ENCODE results near the gene MNS1.
A peak's percentile ranks its signal among the peaks of the same experiment; 100 is the strongest.
"Not testable (repeated sequence)": the region's sequence is repeated elsewhere in the genome, so short reads cannot be mapped to it uniquely, and the experiment has no call there.

Gene MNS1

DNA sequence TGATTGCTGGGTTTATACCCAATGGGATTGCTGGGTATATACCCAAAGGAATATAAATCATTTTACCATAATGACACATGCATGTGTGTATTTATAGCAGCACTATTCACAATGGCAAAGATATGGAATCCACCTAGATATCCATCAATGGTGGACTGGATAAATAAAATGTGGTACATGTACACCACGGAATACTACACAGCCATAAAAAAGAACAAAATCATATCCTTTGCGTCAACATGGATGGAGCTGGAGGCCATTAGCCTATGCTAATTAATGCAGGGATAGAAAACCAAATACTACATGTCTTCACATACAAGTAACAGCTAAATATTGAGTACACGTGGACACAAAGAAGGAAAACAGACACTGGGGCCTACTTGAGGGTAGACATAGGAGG lies 22.6 kb downstream of the MNS1 start:
- no peak for DNase-seq

- DNase-seq: no peak
Observed at GRCh38 chr15:56440214-56440770, 24.6 kb downstream of the MNS1 start.

DNA sequence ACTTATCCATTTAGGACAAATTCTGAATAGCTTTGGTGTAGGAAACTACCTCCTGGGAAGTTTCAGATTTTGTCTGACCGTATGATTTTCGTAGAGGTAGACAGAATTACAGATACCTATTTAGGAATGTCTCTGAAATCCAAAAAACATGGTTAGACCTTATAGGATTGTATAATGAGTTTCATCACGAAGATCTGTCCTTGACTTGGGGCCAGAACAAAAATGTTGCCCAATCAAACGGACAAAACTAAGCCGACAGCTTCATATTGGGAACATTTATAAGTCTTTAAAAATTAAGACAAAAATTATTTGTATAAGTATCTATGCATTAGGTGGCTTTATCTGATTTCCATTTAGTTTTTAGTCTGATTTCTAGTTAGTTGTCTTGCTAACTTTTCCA lies 32.6 kb downstream of the MNS1 start:
- DNase-seq: no peak

GRCh38 chr15:56428821-56429458 lies 36.0 kb downstream of the MNS1 start:
- DNase-seq: peak; percentile 35

- DNase-seq: no peak
Observed at GRCh38 chr15:56425976-56426375, 39.0 kb downstream of the MNS1 start.

DNA sequence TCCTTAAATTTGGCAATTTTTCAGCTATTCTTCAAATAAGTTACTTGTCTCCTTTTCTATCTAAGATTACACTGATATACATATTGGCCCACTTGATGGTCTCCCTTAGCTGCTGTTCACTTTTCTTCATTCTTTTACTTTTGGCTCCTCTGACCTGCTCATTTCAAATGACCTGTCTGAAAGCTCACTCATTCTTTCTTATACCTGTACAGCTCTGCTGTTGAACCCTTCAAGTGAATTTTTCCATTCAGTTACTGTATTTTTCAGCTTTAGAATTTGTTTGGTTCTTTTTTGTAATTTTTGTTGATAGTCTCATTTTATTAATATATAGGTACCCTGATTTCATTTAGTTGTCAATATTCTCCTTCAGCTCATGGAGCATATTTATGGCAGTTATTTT lies 39.7 kb downstream of the MNS1 start:
- DNase-seq: no peak

GRCh38 chr15:56413114-56413733 lies 51.7 kb downstream of the MNS1 start:
- not testable (repeated sequence) for DNase-seq

DNA sequence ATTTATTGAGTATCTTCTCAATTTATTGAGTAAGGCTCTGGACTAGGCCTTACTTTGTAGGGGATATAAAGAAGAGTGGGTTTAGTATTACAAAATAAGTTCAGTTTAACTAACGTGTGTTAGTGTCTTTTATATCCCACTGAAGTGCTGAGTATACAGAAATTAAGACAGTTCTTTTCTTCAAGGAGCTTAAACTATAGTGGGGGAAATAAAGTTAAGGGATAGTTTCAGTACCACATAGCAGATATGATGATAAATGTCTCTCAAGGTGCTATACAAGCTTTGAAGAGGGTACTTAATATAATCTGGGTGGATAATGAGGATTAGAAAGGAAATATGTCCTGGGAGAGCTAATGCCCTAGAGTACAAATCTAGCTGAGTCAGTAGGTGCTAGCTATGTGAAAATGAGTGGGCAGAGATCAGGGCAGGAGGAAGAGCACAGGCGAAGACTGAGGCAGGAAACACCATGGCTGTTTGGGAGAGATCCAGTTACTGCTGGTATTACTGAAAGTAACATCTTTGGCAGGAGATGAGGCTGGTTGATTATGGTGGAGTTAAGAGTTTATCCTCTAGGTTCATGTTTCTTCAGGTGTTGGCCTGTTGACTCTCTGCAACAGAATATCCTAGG lies 53.7 kb downstream of the MNS1 start:
- no peak for DNase-seq

- no peak for DNase-seq
Observed at GRCh38 chr15:56410721-56411120, 54.2 kb downstream of the MNS1 start.

DNA sequence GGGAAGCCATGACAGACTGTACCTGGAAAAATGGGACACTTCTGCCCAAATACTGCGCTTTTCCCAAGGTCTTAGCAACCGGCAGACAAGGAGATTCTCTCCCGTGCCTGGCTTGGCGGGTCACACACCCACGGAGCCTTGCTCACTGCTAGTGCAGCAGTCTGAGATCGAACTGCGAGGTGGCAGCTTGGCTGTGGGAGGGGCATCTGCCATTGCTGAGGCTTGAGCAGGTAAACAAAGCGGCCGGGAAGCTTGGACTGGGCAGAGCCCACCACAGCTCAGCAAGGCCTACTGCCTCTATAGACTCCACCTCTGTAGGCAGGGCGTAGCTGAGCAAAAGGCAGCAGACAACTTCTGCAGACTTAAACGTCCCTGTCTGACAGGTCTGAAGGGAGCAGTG lies 65.7 kb downstream of the MNS1 start:
- DNase-seq: not testable (repeated sequence)

DNA sequence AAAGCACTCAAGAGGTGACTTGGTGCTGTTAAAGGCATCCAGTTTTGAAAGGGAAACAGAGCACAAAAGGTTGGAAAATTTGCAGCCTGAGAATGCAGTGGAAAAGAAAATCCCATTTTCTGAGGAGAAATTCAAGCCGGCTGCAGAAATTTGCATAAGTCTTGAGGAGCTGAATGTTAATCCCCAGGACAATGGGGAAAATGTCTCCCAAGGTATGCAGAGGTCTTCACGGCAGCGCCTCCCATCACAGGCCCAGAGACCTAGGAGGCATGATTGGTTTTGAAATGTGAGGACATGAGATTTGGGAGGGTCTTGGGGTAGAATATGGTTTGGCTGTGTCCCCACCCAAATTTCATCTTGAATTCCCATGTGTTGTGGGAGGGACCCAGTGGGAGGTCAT lies 67.6 kb downstream of the MNS1 start:
- not testable (repeated sequence) for DNase-seq

- no peak for DNase-seq
Observed at GRCh38 chr15:56394909-56395308, 70.0 kb downstream of the MNS1 start.

DNA sequence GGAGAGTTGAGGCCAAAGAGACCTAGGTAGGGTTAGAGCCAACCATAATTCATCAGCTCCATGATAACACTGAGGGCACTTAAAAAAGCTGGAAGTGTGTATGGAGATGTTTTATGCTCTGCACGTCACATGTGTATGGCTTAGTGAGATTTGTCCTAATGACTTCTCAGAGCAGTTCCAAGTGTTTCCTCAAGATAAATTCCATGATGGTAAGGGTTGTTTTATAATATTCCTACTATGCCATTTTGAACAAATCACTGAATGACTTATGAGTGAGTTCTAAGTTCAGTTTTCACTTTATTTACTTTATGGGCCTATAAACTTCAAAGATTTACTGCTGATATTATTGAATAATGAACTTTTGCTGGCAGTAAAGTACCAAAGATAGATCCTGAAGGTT lies 71.7 kb downstream of the MNS1 start:
- no peak for DNase-seq

GRCh38 chr15:56390739-56391267 lies 74.1 kb downstream of the MNS1 start:
- DNase-seq: no peak

DNA sequence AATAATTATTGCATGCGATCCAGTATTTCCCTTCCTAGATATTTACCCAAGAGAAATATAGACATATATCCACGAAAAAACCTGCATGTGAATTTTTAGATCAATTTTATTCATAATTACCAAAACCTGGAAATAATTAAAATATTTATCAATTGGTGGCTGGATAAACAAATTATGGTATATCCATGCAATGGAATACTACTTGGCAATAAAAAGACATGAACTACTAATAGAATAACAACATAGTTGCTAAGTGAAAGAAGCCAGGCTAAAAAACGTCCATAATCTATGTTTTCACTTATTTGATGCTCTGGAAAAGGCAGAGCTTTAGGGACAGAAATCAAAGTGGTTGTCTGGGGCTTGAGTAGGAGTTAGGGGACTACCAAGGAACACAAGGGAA lies 79.0 kb downstream of the MNS1 start:
- no peak for DNase-seq

DNA sequence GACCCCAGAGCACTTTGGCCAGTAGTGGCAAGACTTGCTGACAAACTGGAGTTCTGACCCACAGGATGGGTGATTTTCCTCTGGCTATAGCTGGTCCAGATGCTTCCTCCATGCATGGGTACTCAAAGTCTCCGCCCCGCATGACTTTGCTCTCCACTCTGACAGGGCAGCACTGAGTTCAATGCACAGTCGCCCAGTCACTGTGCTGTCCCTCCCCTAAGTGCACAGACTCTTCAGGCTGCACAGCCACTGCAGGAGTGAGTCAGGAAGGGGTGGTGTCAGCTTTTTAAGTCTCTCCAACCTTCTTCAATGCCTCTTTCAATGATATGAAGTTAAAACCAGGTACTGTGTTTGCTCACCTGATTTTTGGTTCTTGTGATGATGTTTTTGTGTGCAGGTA lies 81.9 kb downstream of the MNS1 start:
- no peak for DNase-seq

Measured in COR-L47 (cell line).